AG04449 (cell line): Measurements from ENCODE around the gene ATP6V1D.

Source experiments
- CTCF ChIA-PET: fragments of 350-600 bp; formaldehyde crosslinking; extraction: SDS; loops from one replicate; lab custom pipeline; 2021; ENCODE audit warnings: antibody characterized with exemption; lab: Yijun Ruan, JAX
- POLR2A ChIA-PET: fragments of 400-600, 350-600 bp; formaldehyde crosslinking; extraction: SDS; loops from one replicate; lab custom pipeline; 2020; ENCODE audit warnings: antibody characterized with exemption, inconsistent platforms; lab: Yijun Ruan, JAX
- DNase-seq: peaks from one replicate; pipeline ENCODE4 v3.0.0-alpha.2; 2010; ENCODE audit warnings: low read depth, low spot score
- H3K4me3 ChIP-seq: 2 replicates; pipeline ENCODE4 v1.5.1; 2011; ENCODE audit warnings: low read depth, mild to moderate bottlenecking, control low read depth, low read length
- CTCF ChIP-seq: IDR thresholded peaks from one replicate; pipeline ENCODE4 v1.5.1; 2011; ENCODE audit warnings: mild to moderate bottlenecking, moderate library complexity, low read length, control low read depth, inconsistent platforms; ENCODE audit not compliant: insufficient read depth; ENCODE audit errors: missing control alignments

Gene ATP6V1D

GRCh38 chr14:67373347-67373746 lies 13.7 kb upstream of the ATP6V1D start:
- ChIA-PET CTCF (no interaction called here), POLR2A (no interaction called here)
- no peak for TF ChIP-seq CTCF
- DNase-seq, result no peak
- H3K4me3 ChIP-seq, result no peak overlapping the region

GRCh38 chr14:67372833-67373232 lies 13.2 kb upstream of the ATP6V1D start:
- no peak overlapping the region for H3K4me3 ChIP-seq
- ChIA-PET CTCF (no interaction called here), POLR2A (no interaction called here)
- no peak for TF ChIP-seq CTCF
- no peak for DNase-seq

- POLR2A ChIA-PET, result no interaction called here
- no peak for TF ChIP-seq CTCF
- CTCF ChIA-PET, result interaction anchor here (5.1 kb wide), 1 partner anchor 11 kb away, joined by 47 read pairs; the partner anchor contains the start of genes ATP6V1D and EIF2S1
- no peak for DNase-seq
- no peak overlapping the region for H3K4me3 ChIP-seq
Measured at GRCh38 chr14:67371247-67372148, 11.9 kb upstream of the ATP6V1D start.

GRCh38 chr14:67370830-67371229 lies 11.2 kb upstream of the ATP6V1D start:
- CTCF ChIA-PET, result interaction anchor here (5.1 kb wide), 1 partner anchor 11 kb away, joined by 47 read pairs; the partner anchor contains the start of genes ATP6V1D and EIF2S1
- POLR2A ChIA-PET, result no interaction called here

GRCh38 chr14:67365476-67365875 lies 5.9 kb upstream of the ATP6V1D start:
- ChIA-PET POLR2A (no interaction called here), CTCF (interaction anchor here (0.7 kb wide), 1 partner anchor 13 kb away, joined by 3 read pairs; no protein-coding TSS in a partner anchor)
- DNase-seq, result no peak
- TF ChIP-seq CTCF, result no peak
- H3K4me3 ChIP-seq, result no peak overlapping the region

More at GRCh38 chr14:67370830-67371229, 11.2 kb upstream of the ATP6V1D start:
- no peak for DNase-seq
- no peak overlapping the region for H3K4me3 ChIP-seq
- TF ChIP-seq CTCF, result no peak
